Measurements from ENCODE around the gene ARHGAP45. TPM values are rescaled to one million over a fixed set of nuclear protein-coding genes. Genes with fewer than 3 reads are reported as not detected.
A peak's percentile ranks its signal among the peaks of the same experiment; 100 is the strongest.

The ARHGAP45 gene
- total and polyA plus RNA-seq, 9 of the 15 experiments (the other 6 are each of a cell fraction or from before 2014, with no cell fraction given): 0.08 to 22.1 (median 4.2) TPM

GRCh38 chr19:1041835-1042685 is 24.9 kb upstream of the ARHGAP45 start (continued):
- TF ChIP-seq RBFOX2 (IDR thresholded peaks at IDR 0.05; ENCODE audit: low read depth, low read length) (peak; percentile 74), MXD1 (CRISPR knock-in tag; IDR thresholded peaks at IDR 0.05; ENCODE audit: borderline replicate concordance, poor library complexity, severe bottlenecking) (peak; percentile 5), ADNP (tag; IDR thresholded peaks at IDR 0.05) (peak; percentile 95), SRSF9 (IDR thresholded peaks at IDR 0.05; ENCODE audit: borderline replicate concordance, low read depth, low read length) (no peak), FOXK1 (CRISPR knock-in tag; IDR thresholded peaks at IDR 0.05; ENCODE audit: borderline replicate concordance) (0 out of 2 replicates have a peak, but pooled peaks have one; percentile 11), ZKSCAN1 (IDR thresholded peaks at IDR 0.05; ENCODE audit: low read depth, low read length) (0 out of 2 replicates have a peak, but pooled peaks have one; percentile 44), UBTF (IDR thresholded peaks at IDR 0.05; ENCODE audit: borderline replicate concordance in 1 of 2, low read depth in 2 of 2, low read length in 2 of 2) (0 out of 4 replicates have a peak, but pooled peaks of 1 of the 2 experiments have one; percentile 30), SETDB1 (IDR thresholded peaks at IDR 0.05; ENCODE audit: low read length) (no peak), SIX5 (IDR thresholded peaks at IDR 0.05; ENCODE audit: borderline replicate concordance in 1 of 2, insufficient read depth in 1 of 2, low read depth in 1 of 2, low read length in 2 of 2) (0 out of 4 replicates have a peak, but pooled peaks of 1 of the 2 experiments have one; percentile 8), CBFB (CRISPR knock-in tag; IDR thresholded peaks at IDR 0.05) (no peak; the same call in 1 of the 2 replicates), TOE1 (IDR thresholded peaks at IDR 0.05; ENCODE audit: borderline replicate concordance) (peak; percentile 52; the same call in 1 of the 2 replicates), TOE1 (CRISPR knock-in tag; IDR thresholded peaks at IDR 0.05; ENCODE audit: borderline replicate concordance, low read depth) (no peak), ARID2 (IDR thresholded peaks at IDR 0.05) (no peak), DACH1 (IDR thresholded peaks at IDR 0.05; ENCODE audit: partially characterized antibody) (peak; percentile 47), XRCC3 (IDR thresholded peaks at IDR 0.05) (no peak), PCBP1 (IDR thresholded peaks at IDR 0.05; ENCODE audit: low read depth, low read length, poor library complexity, severe bottlenecking) (peak; percentile 47), LEF1 (IDR thresholded peaks at IDR 0.05) (peak; percentile 34; the same call in 1 of the 2 replicates), RUNX1 (IDR thresholded peaks at IDR 0.05; ENCODE audit: low read depth) (0 out of 2 replicates have a peak, but pooled peaks have one; percentile 17), MBD2 (IDR thresholded peaks at IDR 0.05; ENCODE audit: borderline replicate concordance, low read depth) (peak; percentile 26; the same call in 1 of the 2 replicates), STAT5A (IDR thresholded peaks at IDR 0.05; ENCODE audit: borderline replicate concordance, low read length) (no peak), CBX3 (IDR thresholded peaks at IDR 0.05; ENCODE audit: borderline replicate concordance in 1 of 2, low read length in 2 of 2) (peak in 1 of 2 experiments; percentile 27; a peak in 1 of 3 replicates), RNF2 (IDR thresholded peaks at IDR 0.05) (no peak; the same call in 1 of the 2 replicates), HMGN3 (IDR thresholded peaks at IDR 0.05; ENCODE audit: borderline replicate concordance, extremely low read depth, insufficient read length, low read depth, low read length) (peak; percentile 82), CHD4 (IDR thresholded peaks at IDR 0.05; ENCODE audit: insufficient read depth, insufficient replicate concordance, low read depth, low read length, poor library complexity, severe bottlenecking) (peak; percentile 96), KHSRP (IDR thresholded peaks at IDR 0.05) (peak; percentile 80; the same call in 1 of the 2 replicates)
